Measurements from ENCODE around the gene CDIP1.

DNA sequence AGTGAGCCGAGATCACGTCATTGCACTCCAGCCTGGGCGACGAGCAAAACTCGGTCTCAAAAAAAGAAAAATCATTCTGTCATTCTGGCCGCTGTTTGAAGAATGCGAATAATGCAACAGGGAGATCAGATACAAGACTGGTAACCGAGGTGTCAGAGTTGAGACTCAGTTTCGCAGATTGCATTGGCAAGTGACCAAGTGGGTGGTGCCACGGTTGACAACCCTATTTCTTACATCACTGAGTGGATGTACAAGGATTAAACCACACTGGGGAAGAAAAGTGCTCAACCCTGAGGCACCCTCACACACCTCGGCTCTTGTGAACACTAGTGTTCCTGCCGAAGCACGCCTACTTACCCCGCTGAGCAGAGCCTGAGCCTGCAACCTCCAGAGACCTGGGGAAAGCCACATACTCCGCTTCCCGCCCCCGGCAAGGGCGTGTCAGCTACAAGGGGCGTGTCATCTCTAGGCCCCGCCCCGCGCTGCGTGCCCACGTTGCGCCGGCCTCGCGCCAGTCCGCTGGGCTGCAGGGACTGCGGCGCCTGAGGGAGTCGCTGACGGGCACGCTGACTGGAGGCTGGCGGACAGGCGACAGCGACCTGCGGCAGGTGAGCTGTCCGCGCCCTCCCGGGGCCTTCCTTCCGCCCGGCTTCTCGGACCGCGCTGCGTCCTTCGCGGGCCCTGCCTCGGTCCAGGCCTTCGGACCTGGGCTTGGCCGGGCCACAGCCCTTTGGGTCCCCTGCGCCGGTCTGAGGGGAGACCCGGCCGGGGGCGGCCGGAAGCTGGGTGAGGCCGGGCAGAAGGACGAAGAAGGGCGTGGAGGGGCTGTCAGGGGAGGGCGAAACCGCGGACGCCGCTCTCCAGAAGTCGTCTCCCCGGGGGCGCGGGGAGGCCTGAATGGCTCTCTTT, 62.4 kb downstream of the CDIP1 start, which contains the start of gene HMOX2:
- TF ChIP-seq, protein P1, sequence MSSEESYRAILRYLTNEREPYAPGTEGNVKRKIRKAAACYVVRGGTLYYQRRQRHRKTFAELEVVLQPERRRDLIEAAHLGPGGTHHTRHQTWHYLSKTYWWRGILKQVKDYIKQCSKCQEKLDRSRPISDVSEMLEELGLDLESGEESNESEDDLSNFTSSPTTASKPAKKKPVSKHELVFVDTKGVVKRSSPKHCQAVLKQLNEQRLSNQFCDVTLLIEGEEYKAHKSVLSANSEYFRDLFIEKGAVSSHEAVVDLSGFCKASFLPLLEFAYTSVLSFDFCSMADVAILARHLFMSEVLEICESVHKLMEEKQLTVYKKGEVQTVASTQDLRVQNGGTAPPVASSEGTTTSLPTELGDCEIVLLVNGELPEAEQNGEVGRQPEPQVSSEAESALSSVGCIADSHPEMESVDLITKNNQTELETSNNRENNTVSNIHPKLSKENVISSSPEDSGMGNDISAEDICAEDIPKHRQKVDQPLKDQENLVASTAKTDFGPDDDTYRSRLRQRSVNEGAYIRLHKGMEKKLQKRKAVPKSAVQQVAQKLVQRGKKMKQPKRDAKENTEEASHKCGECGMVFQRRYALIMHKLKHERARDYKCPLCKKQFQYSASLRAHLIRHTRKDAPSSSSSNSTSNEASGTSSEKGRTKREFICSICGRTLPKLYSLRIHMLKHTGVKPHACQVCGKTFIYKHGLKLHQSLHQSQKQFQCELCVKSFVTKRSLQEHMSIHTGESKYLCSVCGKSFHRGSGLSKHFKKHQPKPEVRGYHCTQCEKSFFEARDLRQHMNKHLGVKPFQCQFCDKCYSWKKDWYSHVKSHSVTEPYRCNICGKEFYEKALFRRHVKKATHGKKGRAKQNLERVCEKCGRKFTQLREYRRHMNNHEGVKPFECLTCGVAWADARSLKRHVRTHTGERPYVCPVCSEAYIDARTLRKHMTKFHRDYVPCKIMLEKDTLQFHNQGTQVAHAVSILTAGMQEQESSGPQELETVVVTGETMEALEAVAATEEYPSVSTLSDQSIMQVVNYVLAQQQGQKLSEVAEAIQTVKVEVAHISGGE (tag by site-specific recombination; conservative IDR thresholded peaks at IDR 0.05; ENCODE audit: low read depth), result peak; percentile 51; the same call in 1 of the 2 replicates
- no peak for TF ChIP-seq ZNF239 (tag by site-specific recombination; IDR thresholded peaks at IDR 0.05)
- no peak for TF ChIP-seq MEIS1 (CRISPR knock-in tag; IDR thresholded peaks at IDR 0.05; ENCODE audit: borderline replicate concordance)
